Testis (tissue), 3 donors: ENCODE results near the gene NCBP3. TPM values are rescaled to one million over a fixed set of nuclear protein-coding genes. Genes with fewer than 3 reads are reported as not detected.

Experiments
- DNase-seq: peaks from one replicate; pipeline ENCODE4 v3.0.0-alpha.2; 2019
- H3K27ac ChIP-seq, 2 donors: fragments of 200-600 bp; sonication (generic); one replicate each; pipeline ENCODE4 v1.5.1; 2019
- H3K27me3 ChIP-seq: fragments of 200-600 bp; sonication (generic); one replicate; pipeline ENCODE4 v1.5.1; 2019
- H3K36me3 ChIP-seq: fragments of 200-600 bp; sonication (generic); one replicate; pipeline ENCODE4 v1.5.1; 2017; ENCODE audit warnings: low read depth; ENCODE audit errors: missing control alignments
- H3K4me1 ChIP-seq: fragments of 200-600 bp; sonication (generic); one replicate; pipeline ENCODE4 v1.5.1; 2019
- H3K4me3 ChIP-seq, 2 donors: fragments of 200-600 bp; sonication (generic); one replicate each; pipeline ENCODE4 v1.5.1; 2017 to 2019
- H3K9me3 ChIP-seq: fragments of 200-600 bp; sonication (generic); one replicate; pipeline ENCODE4 v1.5.1; 2017
- POLR2A ChIP-seq: fragments of 450-650 bp; IDR thresholded peaks from one replicate; pipeline ENCODE4 v1.6.1; 2017; ENCODE audit warnings: antibody characterized with exemption, mild to moderate bottlenecking, moderate library complexity
- WGBS, 2 donors: methylation state at CpG; one replicate each; pipeline ENCODE4 v1.1.5; 2018; 5-methylcytosine and 5-hydroxymethylcytosine counted together
- intact Hi-C: fragments of 100-400 bp; cut with DNase I; formaldehyde crosslinking; loops from one replicate; pipeline ENCODE4 v1.15.1; 2023; ENCODE audit warnings: low total_unique reads
- polyA plus RNA-seq: library from polyadenylated mRNA; stranded (reverse); fragments of 350-450 nt; fragmentation: Illumina TruSeq; extraction: RNeasy Lipid Tissue Mini Kit (QIAGEN cat#74804); gene quantifications from one replicate; pipeline ENCODE4 v1.2.3, GENCODE V29; 2014; ENCODE audit warnings: low read depth, low replicate concordance; ENCODE audit not compliant: insufficient read depth
- total RNA-seq, 2 donors: library from RNA; depleted of rRNA; stranded (reverse); fragments of >200 nt; gene quantifications; one replicate each; pipeline ENCODE4 v1.2.3, GENCODE V29; 2016
- TF ChIP-seq, protein P1 (sequence below), 3 experiments: fragments of 450-650 bp in 2 of 3; fragments of 200-600 bp in 1 of 3; sonication (generic) in 1 of 3; IDR thresholded peaks; one replicate each; pipeline ENCODE4 v1.5.1; 2016 to 2019; ENCODE audit warnings: antibody characterized with exemption in 3 of 3, mild to moderate bottlenecking in 2 of 3, moderate library complexity in 1 of 3

NCBP3 gene
- total and polyA plus RNA-seq, 3 donors from 2014 or later: 37.2 to 61.6 (median 37.7) TPM

DNA sequence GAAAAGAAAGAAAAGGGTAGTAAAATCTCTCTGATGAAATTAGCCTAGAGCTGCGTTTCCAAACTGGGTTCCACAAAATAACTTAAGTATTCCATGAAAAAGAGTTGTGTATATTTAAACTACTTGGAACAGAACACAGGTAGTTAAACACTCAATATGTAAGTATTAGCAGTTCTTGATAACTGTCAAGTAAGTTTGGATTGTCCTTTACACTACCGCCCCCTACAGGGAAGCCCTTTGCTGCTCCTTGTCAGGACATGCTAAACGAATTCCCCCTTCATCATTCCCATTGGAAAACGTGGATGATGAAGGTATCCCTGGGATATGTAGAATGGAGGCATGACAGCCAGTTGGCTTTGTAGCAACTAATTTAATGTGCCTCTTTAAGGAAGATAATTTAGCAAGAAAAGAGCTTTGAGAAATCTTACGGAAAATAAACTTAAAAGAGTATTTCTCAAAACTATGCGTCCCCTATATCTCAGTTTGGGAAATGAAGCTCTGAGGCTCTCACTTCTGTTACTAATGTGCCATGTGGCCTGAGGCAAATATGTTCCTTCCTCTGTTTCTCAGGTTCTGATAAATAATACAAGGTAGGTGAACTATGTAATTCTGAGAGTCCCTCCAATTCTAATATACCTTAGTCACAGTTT lies 18.8 kb downstream of the NCBP3 start:
- H3K27ac ChIP-seq: no peak overlapping the region
- H3K4me1 ChIP-seq: peaks cover 7% of the 10 kb centered on the region
- TF ChIP-seq, protein P1, sequence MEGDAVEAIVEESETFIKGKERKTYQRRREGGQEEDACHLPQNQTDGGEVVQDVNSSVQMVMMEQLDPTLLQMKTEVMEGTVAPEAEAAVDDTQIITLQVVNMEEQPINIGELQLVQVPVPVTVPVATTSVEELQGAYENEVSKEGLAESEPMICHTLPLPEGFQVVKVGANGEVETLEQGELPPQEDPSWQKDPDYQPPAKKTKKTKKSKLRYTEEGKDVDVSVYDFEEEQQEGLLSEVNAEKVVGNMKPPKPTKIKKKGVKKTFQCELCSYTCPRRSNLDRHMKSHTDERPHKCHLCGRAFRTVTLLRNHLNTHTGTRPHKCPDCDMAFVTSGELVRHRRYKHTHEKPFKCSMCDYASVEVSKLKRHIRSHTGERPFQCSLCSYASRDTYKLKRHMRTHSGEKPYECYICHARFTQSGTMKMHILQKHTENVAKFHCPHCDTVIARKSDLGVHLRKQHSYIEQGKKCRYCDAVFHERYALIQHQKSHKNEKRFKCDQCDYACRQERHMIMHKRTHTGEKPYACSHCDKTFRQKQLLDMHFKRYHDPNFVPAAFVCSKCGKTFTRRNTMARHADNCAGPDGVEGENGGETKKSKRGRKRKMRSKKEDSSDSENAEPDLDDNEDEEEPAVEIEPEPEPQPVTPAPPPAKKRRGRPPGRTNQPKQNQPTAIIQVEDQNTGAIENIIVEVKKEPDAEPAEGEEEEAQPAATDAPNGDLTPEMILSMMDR (IDR thresholded peaks at IDR 0.05): peak; percentile 30 to 50 (median 45)
- no peak for TF ChIP-seq POLR2A
- peak; percentile 87 for DNase-seq
- no peak overlapping the region for H3K4me3 ChIP-seq
- WGBS, 2 donors: 70 to 72% methylated on average over 6 of the region's 6 CpGs
- H3K36me3 ChIP-seq: no peaks in the 10 kb centered on the region
- H3K27me3 ChIP-seq: no peaks in the 10 kb centered on the region
- intact Hi-C loops: no loop called here
- no peaks in the 10 kb centered on the region for H3K9me3 ChIP-seq

DNA sequence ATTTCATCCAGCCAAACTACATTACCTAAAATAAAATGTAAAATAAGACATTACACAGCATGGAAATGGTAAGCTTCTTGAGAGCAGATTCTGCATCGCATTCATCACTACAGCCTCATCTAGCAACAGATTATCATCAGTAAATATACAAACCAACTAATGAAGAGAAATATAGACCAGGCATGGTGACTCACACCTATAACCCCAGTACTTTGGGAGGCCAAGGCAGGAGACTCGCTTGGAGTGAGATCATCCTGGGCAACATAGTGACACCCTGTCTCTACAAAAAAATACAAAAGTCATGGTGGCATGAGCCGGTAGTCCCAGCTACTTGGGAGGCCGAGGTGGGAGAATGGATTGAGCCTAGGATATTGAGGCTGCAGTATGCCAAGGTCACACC lies 19.9 kb downstream of the NCBP3 start:
- Histone ChIP-seq H3K36me3 (no peaks in the 10 kb centered on the region), H3K27me3 (no peaks in the 10 kb centered on the region), H3K4me1 (peaks cover 7% of the 10 kb centered on the region), H3K9me3 (no peaks in the 10 kb centered on the region), H3K4me3 (no peak overlapping the region), H3K27ac (no peak overlapping the region)
- TF ChIP-seq, protein P1 (IDR thresholded peaks at IDR 0.05): no peak
- no peak for TF ChIP-seq POLR2A
- intact Hi-C loops: no loop called here
- WGBS, 2 donors: 90% methylated on average over 4 of the region's 4 CpGs
- DNase-seq: no peak

DNA sequence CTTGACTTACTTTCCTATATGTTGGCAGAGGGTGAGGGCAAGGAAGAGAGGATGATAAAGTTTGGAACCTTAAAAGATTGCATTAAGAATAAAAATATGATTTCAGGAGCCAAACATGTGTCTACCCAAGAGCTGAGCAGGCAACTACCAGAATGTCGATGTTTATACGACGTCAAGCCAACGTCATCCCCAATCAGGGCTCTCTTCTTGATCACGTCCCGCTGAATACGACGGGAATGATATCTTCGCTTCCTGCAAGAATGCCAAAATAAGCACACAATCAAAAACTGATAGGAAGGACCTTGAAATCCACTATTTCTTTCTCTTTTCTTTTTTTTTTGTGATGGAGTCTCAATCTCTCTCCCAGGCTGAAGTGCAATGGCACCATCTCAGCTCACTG lies 24.9 kb downstream of the NCBP3 start:
- intact Hi-C loops: no loop called here
- H3K4me3 ChIP-seq: no peak overlapping the region
- no peaks in the 10 kb centered on the region for H3K36me3 ChIP-seq
- H3K27ac ChIP-seq: no peak overlapping the region
- no peaks in the 10 kb centered on the region for H3K4me1 ChIP-seq
- 62 to 86% methylated on average over 9 of the region's 9 CpGs for WGBS, 2 donors
- no peaks in the 10 kb centered on the region for H3K9me3 ChIP-seq
- TF ChIP-seq, protein P1 (IDR thresholded peaks at IDR 0.05): no peak
- TF ChIP-seq POLR2A: no peak
- no peaks in the 10 kb centered on the region for H3K27me3 ChIP-seq
- DNase-seq: no peak

DNA sequence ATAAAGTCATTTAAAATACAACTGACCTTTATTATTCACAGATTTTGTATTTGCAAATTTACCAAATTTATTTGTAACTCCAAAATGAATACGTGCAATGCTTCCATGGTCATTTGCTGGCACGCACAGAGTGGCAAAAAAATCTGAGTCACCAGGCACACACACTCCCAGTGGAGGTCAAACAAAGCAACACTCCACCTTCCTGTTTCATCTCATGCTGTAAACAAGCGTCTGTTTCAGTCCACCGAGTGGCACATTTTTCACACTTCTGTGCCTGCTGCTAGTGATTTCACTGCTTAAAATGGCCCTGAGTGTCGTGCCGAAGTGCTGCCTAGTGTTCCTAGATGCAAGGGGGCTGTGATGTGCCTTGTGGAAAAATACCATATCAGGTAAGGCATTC lies 27.3 kb downstream of the NCBP3 start:
- no peak for DNase-seq
- no peak for TF ChIP-seq POLR2A
- TF ChIP-seq, protein P1 (IDR thresholded peaks at IDR 0.05): no peak
- no peaks in the 10 kb centered on the region for H3K4me1 ChIP-seq
- no peaks in the 10 kb centered on the region for H3K27me3 ChIP-seq
- H3K9me3 ChIP-seq: no peaks in the 10 kb centered on the region
- 76 to 83% methylated on average over 6 of the region's 6 CpGs for WGBS, 2 donors
- no peak overlapping the region for H3K27ac ChIP-seq
- H3K4me3 ChIP-seq: no peak overlapping the region
- no peaks in the 10 kb centered on the region for H3K36me3 ChIP-seq
- intact Hi-C loops: no loop called here
